ENCODE measurements around the gene AP3B2. TPM values are rescaled to one million over a fixed set of nuclear protein-coding genes. Genes with fewer than 3 reads are reported as not detected.

The AP3B2 gene
- total RNA-seq, 2 donors from 2014 or later, result 5.4 to 9.3 TPM

DNA sequence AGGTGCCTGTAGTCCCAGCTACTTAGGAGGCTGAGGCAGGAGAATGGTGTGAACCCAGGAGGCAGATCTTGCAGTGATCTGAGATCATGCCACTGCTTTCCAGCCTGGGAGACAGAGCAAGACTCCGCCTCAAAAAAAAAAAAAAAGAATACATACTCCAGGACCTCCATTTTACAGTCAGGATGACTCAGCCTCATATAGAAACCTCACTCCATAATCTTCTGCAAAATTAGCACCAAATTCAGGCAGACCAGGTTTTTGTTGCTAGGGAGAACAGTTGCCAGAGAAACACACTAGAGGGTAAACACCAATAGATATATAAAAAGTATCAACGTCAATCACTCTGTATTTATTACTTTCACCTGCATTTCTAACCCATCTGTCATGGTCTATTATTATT lies 28.3 kb upstream of the AP3B2 start:
- TF ChIP-seq POLR2AphosphoS5 (IDR thresholded peaks at IDR 0.05), result no peak
- no peak for TF ChIP-seq CTCF (IDR thresholded peaks at IDR 0.05)
- no peak for TF ChIP-seq POLR2A (IDR thresholded peaks at IDR 0.05)
- no peak for DNase-seq (ENCODE audit: low spot score)
- Histone ChIP-seq H3K36me3 (no peaks in the 10 kb centered on the region), H3K9me3 (no peaks in the 10 kb centered on the region), H3K27ac (no peak overlapping the region), H3K4me1 (replicated peaks) (no peaks in the 10 kb centered on the region), H3K4me3 (no peak overlapping the region), H3K27me3 (replicated peaks; ENCODE audit: insufficient read depth) (no peaks in the 10 kb centered on the region)
- intact Hi-C loops (cut with DNase I), result no loop called here
- 75% methylated on average over 2 of the region's 2 CpGs for WGBS

- TF ChIP-seq POLR2A (IDR thresholded peaks at IDR 0.05), result no peak
- no peak for TF ChIP-seq POLR2AphosphoS5 (IDR thresholded peaks at IDR 0.05)
- TF ChIP-seq CTCF (IDR thresholded peaks at IDR 0.05), result no peak
- Histone ChIP-seq H3K27ac (no peak overlapping the region), H3K36me3 (no peaks in the 10 kb centered on the region), H3K4me3 (no peak overlapping the region), H3K9me3 (no peaks in the 10 kb centered on the region), H3K27me3 (replicated peaks; ENCODE audit: insufficient read depth) (no peaks in the 10 kb centered on the region), H3K4me1 (replicated peaks) (no peaks in the 10 kb centered on the region)
- DNase-seq (ENCODE audit: low spot score), result no peak
- 95% methylated on average over 2 of the region's 2 CpGs for WGBS
- intact Hi-C loops (cut with DNase I), result no loop called here
These were observed 21.9 kb upstream of the AP3B2 start for GRCh38 chr15:82731527-82731926.

DNA sequence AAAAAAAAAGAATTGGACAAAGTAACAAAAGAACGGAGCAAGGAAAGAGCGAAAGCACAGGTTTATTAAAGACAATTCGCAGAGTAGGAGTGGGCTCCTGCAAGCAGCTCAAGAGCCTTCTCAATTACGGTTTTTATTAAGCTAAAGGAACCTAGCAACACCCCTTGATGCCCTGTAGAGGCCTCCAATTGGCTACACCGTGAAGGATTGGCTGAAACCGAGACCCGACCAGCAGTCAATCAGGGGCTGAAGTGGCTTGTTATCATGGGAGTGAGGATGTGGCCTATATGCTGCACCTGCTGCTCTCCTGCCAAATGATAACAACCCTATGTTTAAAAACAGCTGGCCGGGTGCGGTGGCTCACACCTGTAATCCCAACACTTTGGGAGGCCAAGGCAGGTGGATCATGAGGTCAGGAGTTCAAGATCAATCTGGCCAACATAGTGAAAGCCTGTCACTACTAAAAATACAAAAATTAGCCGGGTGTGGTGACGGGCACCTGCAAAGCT lies 20.4 kb upstream of the AP3B2 start:
- 83% methylated on average over 11 of the region's 11 CpGs for WGBS
- Histone ChIP-seq H3K4me3 (no peak overlapping the region), H3K27ac (no peak overlapping the region), H3K4me1 (replicated peaks) (no peaks in the 10 kb centered on the region), H3K27me3 (replicated peaks; ENCODE audit: insufficient read depth) (no peaks in the 10 kb centered on the region), H3K36me3 (no peaks in the 10 kb centered on the region), H3K9me3 (no peaks in the 10 kb centered on the region)
- no peak for TF ChIP-seq POLR2A (IDR thresholded peaks at IDR 0.05)
- no peak for TF ChIP-seq POLR2AphosphoS5 (IDR thresholded peaks at IDR 0.05)
- TF ChIP-seq CTCF (IDR thresholded peaks at IDR 0.05), result no peak
- intact Hi-C loops (cut with DNase I), result no loop called here
- DNase-seq (ENCODE audit: low spot score), result no peak

- Histone ChIP-seq H3K4me1 (replicated peaks) (no peaks in the 10 kb centered on the region), H3K9me3 (no peaks in the 10 kb centered on the region), H3K27me3 (replicated peaks; ENCODE audit: insufficient read depth) (no peaks in the 10 kb centered on the region), H3K4me3 (no peak overlapping the region), H3K36me3 (no peaks in the 10 kb centered on the region), H3K27ac (no peak overlapping the region)
- WGBS, result 97% methylated on average over 6 of the region's 10 CpGs
- DNase-seq (ENCODE audit: low spot score), result no peak
- intact Hi-C loops (cut with DNase I), result no loop called here
- TF ChIP-seq POLR2A (IDR thresholded peaks at IDR 0.05) (no peak), CTCF (IDR thresholded peaks at IDR 0.05) (no peak), POLR2AphosphoS5 (IDR thresholded peaks at IDR 0.05) (no peak)
These were observed 17.1 kb upstream of the AP3B2 start for GRCh38 chr15:82726816-82727215.

DNA sequence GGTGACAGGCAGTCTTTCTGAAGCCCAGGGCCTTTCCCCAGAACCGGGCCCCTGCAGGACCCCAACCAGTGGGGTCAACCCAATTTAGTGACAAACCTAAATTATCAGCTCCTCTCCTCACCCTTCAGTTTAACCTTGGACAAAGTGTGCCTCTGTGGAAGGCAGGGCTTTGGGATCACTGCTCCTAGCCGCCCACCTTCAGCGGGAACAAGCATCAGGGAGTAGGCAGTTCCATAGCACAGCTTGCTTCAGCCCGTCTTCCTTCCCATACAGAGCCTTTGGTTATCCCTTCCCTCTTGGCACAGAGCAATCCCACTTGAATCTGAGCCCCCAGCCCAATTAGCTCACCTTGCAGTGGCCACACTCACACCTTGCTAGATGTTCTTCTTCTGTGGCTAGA lies 5.3 kb upstream of the AP3B2 start:
- 96% methylated on average over 4 of the region's 4 CpGs for WGBS
- intact Hi-C loops (cut with DNase I), result no loop called here
- DNase-seq (ENCODE audit: low spot score), result no peak
- H3K4me1 ChIP-seq (replicated peaks), result no peaks in the 10 kb centered on the region
- no peaks in the 10 kb centered on the region for H3K9me3 ChIP-seq
- no peak overlapping the region for H3K27ac ChIP-seq
- no peak for TF ChIP-seq CTCF (IDR thresholded peaks at IDR 0.05)
- TF ChIP-seq POLR2AphosphoS5 (IDR thresholded peaks at IDR 0.05), result no peak
- no peak for TF ChIP-seq POLR2A (IDR thresholded peaks at IDR 0.05)
- H3K4me3 ChIP-seq, result no peak overlapping the region
- no peaks in the 10 kb centered on the region for H3K27me3 ChIP-seq (replicated peaks; ENCODE audit: insufficient read depth)
- H3K36me3 ChIP-seq, result no peaks in the 10 kb centered on the region
